Brain pericyte (primary cell): Measurements from ENCODE around the gene COL3A1.

ENCODE experiments used
- DNase-seq: peaks from one replicate; pipeline ENCODE4 v3.0.0-alpha.2; 2012; ENCODE audit warnings: low read depth, low spot score

Gene COL3A1

DNA sequence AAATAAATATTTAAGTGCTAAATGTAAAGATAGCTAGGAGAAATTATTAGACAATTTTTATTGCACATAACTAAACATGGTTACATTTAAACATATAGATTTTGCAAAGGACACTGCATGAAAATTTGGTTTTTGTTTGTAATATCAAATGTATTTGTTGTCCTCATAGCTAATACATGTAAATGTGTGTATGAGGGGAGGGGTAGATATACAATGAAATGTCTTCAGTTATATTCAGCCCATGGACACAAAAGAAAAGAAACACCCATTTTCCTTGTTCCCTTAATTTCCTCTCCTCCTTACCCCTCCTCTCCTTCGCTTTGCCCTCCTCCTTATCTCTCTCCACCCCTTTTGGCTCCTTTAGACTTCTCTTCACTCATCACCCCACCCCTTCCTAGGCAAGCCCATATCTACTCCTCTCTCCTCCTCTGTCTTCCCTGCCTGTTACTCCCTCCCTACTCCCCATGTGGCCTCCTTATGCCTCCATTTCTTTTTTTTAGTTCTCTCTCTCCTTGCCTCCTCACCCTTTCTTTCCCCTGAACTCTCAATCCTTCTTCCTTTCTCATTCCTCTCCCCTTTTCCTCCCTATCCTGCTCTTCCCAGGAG is 1.4 kb downstream of the COL3A1 start:
- peak; percentile 72 for DNase-seq

DNA sequence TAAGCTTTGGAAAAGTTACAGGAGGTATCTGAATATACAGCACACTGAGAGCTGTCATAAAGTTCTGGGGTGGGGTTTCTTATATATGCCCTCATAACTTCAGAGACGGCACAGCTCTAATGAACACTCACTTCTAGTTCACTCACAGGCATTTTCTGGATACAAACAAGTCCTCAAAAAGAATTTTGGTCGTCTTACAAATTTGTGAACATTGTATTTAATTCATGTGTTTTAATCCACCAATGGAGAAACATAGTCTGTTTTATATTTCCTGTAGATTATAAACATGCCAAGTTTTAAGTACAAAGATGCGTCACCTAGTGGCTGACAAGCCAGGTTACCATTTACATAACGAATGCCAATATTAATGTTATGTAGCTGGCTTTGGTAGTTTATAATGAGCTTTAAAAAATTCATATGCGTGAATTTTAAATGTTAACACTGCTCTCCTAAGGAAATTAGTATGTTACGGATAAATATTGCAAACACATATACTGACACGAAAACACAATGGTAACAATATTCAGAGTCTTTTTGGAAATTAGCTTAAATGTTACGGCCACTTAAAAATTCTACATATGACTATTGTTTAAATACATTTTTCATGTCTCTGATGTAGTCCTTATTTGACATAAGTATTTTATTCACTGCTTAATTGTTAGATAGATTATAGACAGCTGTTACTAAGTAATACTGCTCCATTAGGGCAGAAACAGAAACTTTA is 2.5 kb downstream of the COL3A1 start:
- DNase-seq: no peak

DNA sequence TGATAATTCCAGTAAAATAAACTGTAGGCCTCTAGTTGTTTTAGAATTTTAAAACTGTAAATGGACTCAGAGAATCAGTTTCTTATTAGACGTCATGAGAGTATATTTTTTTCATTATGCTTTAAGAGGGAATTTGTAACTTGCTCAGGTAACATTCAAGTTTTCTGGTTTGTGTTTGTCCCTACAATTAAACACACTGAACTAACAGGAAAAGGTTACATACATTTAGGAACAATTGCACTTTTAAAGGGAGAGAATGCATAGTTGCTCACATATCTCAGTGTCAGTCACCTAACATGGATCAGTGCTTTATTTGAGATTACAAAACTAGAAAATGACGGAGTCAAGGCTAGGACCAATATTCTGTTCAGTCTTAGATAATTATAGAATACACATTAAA is 3.1 kb downstream of the COL3A1 start:
- DNase-seq: no peak

DNA sequence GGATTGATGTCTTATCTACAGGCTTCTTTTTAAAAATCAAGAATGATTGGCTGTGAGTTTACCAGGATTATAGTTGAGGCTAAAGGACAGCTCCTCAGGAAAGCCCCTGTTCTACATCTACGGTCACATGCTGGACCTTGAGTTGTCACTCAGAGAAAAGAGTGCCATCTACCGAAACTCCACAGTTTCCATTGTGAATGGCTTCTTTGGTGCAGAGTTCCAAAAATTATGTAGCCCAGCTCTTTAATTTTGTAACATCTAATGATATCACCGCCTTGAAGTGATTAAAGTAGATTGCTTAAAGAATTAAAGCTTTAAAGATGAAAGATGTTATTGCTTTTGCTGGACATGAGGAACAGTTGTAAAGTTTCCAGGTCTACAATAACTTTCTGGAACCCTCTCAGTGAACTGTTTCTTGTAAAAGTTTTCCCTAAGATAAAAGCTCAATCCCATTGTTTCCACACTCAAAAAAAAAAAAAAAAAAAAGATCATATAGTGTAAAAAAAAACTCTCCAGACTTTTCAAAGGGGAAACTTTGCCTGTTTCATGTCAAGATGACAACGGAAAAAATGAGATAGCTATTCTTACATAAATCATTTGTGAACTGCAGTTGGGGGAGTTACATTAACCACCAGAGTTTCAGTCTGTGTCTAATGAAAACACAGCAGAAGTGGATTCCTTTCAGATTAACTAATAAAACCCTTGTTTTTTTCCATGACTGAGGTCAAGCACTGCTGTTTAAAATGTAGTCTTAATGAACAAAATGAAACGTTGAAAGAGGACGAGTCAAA is 4.3 kb downstream of the COL3A1 start:
- no peak for DNase-seq

DNA sequence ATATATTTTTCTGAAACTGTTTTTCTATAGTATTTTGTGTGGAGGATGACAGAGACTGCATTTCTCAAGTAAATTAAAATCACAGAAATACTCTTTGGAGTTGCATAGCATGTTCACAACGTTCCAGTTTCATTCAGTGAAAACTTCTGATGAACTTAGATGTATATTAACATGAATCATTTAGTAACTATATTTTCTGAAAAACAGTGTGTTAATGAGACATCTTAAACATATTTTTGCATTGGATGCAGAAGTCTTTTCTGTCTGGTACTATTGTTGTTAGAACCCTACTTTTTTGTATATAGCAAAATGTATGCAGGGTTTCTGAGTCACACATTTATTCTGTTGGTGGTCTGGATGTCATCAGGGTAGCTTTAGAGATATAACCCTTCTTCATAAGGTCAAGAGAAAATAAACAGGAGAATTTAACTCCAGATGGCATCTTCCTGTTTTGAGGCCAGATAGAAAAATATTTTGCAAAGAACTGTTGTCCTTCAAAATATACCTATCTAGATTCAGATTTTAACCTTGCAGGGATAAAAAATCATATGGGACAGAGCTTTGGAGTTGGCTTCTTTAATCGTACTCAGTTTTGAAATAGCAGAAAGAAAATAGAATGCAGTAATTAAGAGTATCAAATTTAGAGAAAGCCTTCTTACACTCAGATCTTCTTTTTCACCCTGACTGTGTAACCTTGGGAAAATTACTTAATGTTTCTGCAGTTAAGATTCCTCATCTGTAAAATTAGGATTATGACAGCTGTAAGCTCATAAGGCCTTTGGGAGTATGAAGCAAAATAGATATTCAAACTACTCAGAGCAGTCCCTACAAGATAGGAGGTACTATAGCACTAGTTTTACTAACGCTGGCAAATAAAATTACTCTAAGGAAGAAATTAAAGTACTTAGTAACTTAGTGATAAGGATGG is 5.3 kb downstream of the COL3A1 start:
- DNase-seq: no peak

DNA sequence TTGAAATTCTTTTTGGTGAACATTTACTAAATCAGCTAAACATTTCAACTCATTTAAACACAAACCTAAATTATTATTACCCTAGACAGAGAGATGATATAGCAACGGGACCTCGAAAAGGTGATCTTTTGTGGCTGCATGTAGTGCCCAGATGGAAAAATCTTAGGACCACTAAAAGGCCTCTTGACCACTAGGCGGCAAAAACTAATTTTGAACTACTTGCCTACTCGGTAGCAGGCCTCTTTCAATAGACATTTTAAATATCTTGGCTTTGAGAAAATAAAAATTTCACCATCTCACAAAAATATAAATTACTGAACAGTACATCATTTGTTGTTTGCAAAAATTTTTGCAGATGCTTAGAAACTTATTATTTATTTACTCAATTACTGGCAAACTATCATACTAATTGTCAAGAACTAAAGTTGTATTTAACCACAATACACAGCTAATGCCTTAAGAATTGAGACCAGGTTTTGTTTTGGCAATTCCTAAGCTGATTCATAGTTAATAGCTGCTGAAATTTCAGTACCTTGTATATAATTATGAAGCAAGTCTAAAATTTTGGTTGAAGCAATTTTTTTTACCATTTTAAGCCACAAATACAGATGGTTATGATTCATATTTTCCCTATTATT is 9.4 kb downstream of the COL3A1 start:
- DNase-seq: no peak

DNA sequence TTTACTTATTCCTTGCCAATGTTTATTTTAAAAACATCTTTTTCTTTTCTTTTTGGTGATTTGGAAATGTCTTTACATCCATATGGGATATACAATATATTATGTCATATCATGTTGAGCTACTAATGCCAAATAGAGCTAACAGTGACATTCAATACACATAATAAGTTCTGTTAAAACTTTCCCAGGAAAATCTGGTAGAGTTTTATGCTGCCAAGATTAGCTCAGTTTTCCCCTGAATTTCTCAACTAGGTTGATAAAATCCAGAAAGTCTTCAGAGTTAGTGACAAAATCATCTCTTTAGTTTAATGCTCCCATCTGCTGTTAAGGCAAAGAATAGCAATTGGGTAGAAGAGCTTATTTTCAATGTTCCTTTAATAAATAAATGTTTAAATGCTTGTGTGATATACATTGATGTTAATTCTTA is 9.9 kb downstream of the COL3A1 start:
- no peak for DNase-seq

DNA sequence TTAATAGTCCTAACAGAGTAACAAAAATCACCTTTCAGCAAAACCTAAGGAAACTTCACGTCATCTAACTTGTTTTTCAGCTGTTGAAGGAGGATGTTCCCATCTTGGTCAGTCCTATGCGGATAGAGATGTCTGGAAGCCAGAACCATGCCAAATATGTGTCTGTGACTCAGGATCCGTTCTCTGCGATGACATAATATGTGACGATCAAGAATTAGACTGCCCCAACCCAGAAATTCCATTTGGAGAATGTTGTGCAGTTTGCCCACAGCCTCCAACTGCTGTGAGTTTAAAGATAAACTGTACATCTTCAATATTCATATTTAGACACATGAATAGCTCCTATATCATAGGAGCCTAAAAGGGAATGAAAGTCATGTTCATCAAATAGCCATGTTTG is 10.5 kb downstream of the COL3A1 start:
- no peak for DNase-seq

DNA sequence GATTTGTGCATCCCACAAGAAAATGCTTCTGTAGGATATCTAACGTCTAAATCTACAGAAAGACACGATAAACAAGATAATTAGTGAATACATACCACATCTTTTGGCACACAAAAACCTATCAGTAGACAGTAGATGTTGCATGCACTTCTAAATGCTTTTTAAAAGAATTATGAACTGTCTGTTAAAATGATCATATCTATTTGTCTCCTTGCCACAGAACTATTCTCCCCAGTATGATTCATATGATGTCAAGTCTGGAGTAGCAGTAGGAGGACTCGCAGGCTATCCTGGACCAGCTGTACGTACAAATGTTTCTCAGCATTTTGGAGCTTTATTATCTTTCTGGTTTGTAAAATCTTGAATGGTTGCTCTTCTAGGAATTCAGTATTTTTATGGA is 12.7 kb downstream of the COL3A1 start:
- DNase-seq: no peak

DNA sequence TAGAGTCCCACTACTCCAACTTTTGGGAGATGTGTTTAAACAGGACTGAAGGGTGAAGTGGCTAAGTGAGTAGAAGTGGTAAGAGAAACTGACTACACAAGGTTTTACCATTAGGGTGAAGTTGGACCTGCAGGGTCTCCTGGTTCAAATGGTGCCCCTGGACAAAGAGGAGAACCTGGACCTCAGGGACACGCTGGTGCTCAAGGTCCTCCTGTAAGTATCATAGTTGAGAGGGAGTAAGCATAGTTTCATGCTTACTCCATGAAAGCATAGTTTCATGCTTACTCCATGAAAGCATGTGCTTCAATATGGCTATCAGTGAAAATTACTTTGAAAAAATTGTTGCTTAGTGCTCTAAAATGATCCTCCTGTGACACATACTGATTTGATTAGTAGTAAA is 19.1 kb downstream of the COL3A1 start:
- DNase-seq: no peak

DNA sequence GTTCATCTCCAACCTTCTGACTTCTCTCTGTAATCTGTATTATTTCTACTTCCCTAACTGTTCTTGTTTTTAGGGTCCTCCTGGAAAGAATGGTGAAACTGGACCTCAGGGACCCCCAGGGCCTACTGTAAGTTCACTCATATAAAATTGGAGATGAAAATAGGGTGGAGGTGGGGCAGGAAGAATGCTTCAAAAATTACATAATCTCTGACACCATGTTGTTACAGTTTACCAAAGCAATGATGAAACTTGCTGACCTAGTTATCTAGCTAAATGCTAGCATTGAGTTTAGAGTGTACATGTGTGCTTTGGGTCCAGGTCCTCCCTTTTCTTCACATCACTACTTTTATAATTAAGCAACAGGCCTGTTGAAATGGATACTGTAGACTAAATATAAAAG is 23.1 kb downstream of the COL3A1 start:
- DNase-seq: no peak

DNA sequence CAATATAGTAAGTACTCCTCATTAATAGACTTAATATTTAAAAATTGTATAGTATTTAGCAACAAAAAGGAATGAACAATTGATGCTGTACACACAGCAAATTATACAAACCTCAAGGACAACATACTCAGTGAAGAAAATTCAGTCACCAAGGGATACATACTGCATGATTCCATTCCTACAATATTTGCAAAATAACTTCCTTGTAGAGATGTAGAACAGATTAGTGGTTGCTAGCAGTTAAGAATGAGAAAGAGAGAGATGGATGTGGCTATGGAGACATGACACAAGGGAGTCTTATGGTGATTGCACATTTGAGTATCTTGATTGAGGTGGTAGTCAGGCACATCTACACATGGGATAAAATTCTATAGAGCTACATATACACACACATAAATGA is 26.0 kb downstream of the COL3A1 start:
- DNase-seq: no peak

DNA sequence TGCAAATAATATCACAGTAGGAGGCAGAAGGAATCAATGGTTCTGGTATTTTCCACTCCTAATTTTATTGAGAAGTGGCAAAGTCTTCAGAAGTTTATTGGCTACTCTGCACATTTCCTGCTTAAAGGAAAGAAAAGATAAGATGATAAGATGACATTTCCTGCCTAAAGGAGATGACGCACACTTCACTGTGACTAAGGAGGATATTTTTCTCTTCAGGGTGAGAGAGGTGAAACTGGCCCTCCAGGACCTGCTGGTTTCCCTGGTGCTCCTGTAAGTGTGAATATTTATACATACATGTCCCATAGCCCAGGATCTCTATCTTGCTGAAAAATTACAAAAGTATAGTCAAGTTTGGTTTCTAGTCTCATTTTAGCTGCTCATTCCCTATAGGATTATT is 27.9 kb downstream of the COL3A1 start:
- DNase-seq: no peak

DNA sequence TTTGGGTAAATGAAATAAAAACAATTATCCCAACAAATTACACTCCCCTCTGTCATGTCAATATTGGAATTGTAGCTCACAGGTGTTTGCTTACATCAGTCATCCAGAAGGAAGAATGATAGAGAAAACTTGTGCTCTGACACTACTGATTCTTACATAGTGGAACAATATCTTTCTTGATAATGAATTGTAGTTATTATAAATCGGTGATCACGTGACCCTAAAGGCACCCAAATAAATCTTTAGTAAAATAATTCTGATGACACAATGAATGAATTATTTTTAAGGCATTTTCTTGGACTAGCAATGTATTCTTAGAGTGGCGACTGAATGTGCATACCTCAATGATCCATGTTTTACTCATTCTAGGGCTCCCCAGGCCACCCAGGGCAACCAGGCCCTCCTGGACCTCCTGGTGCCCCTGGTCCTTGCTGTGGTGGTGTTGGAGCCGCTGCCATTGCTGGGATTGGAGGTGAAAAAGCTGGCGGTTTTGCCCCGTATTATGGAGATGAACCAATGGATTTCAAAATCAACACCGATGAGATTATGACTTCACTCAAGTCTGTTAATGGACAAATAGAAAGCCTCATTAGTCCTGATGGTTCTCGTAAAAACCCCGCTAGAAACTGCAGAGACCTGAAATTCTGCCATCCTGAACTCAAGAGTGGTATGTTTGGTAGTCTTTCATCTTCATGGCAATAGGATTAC is 34.5 kb downstream of the COL3A1 start:
- no peak for DNase-seq

DNA sequence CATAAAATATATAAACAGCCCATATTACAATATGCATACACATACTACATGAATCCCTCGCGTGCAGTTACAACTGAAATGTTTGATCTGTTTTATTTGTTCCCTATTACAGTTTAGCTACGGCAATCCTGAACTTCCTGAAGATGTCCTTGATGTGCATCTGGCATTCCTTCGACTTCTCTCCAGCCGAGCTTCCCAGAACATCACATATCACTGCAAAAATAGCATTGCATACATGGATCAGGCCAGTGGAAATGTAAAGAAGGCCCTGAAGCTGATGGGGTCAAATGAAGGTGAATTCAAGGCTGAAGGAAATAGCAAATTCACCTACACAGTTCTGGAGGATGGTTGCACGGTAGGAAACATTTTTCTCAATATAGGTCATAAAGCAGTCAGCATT is 36.4 kb downstream of the COL3A1 start:
- DNase-seq: no peak

DNA sequence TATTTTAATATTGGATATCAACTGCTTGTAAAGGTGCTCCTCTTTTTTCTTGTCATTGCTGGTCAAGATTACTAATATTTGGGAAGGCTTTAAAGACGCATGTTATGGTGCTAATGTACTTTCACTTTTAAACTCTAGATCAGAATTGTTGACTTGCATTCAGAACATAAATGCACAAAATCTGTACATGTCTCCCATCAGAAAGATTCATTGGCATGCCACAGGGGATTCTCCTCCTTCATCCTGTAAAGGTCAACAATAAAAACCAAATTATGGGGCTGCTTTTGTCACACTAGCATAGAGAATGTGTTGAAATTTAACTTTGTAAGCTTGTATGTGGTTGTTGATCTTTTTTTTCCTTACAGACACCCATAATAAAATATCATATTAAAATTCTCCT is 38.2 kb downstream of the COL3A1 start:
- no peak for DNase-seq

DNA sequence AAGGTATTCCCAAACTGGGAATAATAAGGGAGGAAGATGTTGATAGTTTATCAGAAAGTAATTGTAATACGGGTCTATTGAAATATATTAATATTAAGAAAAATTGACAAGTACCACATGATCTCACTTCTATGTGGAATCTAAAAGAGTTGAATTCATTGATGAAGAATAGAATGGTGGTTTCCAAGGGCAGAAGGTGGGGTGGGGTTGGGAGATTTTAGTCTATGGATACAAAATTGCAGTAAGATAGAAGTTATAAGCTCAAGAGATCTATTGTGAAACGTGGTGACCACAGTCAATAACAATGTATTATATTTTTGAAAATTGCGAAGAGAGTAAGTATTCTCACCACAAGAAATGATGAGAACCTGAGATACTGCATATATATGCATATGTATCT is 38.9 kb downstream of the COL3A1 start:
- no peak for DNase-seq

DNA sequence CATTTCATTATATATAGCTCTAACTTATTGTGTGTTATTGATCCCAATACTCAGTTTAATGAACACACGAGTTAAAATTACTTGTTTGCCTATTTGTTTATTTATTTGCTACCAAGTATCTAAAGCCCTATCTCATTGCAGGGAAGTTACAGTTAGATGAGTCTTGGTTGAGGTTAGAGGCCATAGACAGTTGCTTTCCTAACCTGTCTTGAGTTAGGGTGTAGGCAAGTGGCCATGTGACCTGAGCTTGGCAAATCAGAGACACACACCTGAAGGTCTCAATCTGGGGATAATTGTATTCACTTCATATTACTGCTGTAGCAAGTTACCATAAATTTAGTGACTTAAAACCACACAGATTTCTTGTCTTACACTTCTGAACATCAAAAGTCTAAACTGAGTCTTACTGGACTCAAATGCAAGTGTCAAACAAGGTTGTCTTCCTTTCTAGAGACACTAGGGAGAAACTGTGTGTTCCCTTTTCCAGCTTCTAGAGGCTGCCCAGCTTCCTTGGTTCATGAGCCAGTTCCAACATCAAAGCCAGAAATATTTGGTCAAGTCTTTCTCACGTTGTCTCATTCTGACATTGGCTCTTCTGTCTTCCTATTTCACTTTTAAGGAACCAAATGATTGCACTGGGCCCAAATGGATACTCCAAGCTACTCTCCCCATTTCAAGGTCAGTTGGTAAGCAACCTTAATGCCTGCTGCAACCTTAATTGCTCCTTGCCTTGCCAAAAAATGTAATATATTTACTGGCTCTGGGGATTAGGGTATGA is 39.7 kb downstream of the COL3A1 start:
- DNase-seq: peak; percentile 25

DNA sequence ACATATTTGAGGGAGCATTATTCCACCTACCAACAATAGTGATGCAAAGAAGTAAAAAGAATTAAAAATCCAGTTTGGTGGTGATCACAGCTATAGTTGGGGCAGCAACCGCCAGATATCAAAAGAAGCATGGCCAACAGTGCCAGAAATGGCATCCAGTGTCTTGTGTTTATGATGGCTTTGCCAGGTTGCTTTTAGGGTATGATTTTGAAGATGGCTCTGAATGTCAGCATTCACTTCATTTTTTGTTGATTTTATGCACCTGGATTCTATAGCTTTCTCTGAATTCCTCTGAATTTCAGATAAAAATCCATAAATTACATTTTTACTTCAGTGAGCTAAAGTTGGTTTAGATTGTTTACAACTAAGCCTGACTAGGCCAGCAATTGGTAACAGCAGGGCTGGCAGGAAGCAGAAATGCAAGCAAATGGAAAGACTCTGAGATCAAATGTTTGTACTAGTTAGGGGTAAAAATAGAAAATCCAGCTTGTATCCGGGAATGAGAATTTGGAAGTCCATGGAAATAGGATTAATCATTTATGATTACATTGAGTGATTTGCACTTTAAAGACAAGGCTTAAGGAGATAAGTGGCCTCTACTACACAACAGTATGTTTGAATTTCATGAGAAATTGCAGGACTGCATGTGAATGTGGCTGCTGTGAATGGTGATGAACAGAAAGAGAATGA is 40.4 kb downstream of the COL3A1 start:
- DNase-seq: peak; percentile 17
